ENCODE data around the gene PRKN. TPM values are rescaled to one million over a fixed set of nuclear protein-coding genes. Genes with fewer than 3 reads are reported as not detected.
"Not testable (repeated sequence)": the region's sequence is repeated elsewhere in the genome, so short reads cannot be mapped to it uniquely, and the experiment has no call there.

The PRKN gene
- total RNA-seq, 4 donors from 2014 or later = 4.5 to 12.3 (median 9.0) TPM

DNA sequence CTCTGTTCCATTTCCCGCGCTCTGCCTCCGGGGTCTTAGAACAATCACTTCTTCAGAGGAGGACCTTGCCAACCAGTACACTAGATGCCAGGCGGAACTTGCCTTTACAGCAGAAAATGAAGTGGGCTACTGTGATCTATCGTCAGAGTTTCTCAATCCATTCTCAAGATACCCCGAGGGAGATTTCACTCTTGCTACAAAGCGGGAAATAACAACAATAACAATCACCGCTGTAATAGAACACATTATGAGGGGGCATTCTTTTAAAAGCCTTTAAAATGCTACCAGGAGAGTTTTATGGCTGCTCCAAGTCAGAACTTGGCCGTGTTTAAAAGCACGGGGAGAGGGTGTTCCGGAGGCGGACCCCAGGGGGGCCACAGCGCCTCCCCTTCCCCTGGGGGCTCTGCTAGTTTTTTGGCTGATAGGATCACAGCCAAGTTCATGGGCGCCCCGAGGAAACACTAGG is 836.7 kb downstream of the PRKN start:
- intact Hi-C loops (cut with DNase I; ENCODE audit: low total_unique reads) (no loop called here), in situ Hi-C loops (cut with MboI; ENCODE audit: low pct_ligation_motif_present in 1 of 4, low pct_unique_long_range_greater_than_20kb in 1 of 4, low sequenced_read_pairs in 3 of 4) (no loop called here)
- WGBS, 2 donors (ENCODE audit: low coverage in 1 of 2) = 74 to 83% methylated on average over 14 to 15 of the region's 15 CpGs
- DNase-seq = no peak
- Histone ChIP-seq H3K36me3 (no peaks in the 10 kb centered on the region), H3K4me1 (no peaks in the 10 kb centered on the region), H3K27me3 (no peaks in the 10 kb centered on the region), H3K9me3 (no peaks in the 10 kb centered on the region), H3K27ac (no peak overlapping the region), H3K4me3 (no peak overlapping the region)
- TF ChIP-seq POLR2A (IDR thresholded peaks at IDR 0.05) (no peak), EP300 (IDR thresholded peaks at IDR 0.05; ENCODE audit: low read depth) (no peak), POLR2AphosphoS5 (IDR thresholded peaks at IDR 0.05) (no peak)
- TF ChIP-seq, protein P1, sequence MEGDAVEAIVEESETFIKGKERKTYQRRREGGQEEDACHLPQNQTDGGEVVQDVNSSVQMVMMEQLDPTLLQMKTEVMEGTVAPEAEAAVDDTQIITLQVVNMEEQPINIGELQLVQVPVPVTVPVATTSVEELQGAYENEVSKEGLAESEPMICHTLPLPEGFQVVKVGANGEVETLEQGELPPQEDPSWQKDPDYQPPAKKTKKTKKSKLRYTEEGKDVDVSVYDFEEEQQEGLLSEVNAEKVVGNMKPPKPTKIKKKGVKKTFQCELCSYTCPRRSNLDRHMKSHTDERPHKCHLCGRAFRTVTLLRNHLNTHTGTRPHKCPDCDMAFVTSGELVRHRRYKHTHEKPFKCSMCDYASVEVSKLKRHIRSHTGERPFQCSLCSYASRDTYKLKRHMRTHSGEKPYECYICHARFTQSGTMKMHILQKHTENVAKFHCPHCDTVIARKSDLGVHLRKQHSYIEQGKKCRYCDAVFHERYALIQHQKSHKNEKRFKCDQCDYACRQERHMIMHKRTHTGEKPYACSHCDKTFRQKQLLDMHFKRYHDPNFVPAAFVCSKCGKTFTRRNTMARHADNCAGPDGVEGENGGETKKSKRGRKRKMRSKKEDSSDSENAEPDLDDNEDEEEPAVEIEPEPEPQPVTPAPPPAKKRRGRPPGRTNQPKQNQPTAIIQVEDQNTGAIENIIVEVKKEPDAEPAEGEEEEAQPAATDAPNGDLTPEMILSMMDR (IDR thresholded peaks at IDR 0.05) = no peak

DNA sequence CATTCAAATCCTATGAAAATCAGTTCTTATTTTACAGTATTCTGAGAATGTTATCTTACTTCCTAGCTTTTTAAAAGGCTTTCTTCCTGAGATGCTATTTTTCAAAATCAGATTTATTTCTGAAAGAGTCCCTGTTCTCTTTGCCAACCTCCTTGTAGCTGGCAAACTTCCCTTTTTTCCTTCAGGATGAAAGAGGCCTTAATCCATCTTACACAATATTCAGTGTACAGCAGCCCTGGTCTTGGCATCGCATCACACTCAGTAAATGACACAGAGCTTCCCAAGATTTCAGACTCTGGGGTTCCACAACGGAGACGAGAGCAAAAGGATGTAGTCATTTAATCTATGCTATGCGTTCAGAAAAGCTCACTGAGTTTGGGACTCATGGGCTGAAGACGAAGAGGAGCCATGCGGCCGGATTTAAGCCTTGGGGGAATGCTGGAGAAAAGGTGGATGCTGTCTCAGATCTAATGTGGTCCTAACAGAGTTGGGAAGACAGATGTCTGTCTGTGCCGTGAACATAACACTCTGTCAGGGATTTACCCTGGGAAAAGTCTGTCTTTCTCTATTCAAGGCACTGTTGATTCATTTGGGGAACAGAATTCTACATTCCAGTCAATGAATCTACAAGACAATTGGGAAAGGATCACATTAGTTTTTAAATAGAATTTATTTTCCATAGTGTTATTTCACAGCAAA is 837.3 kb downstream of the PRKN start:
- TF ChIP-seq POLR2A (IDR thresholded peaks at IDR 0.05) = no peak
- no peak for TF ChIP-seq POLR2AphosphoS5 (IDR thresholded peaks at IDR 0.05)
- TF ChIP-seq, protein P1 (IDR thresholded peaks at IDR 0.05) = no peak
- no peak for TF ChIP-seq EP300 (IDR thresholded peaks at IDR 0.05; ENCODE audit: low read depth)
- WGBS, 2 donors (ENCODE audit: low coverage in 1 of 2) = 65 to 71% methylated on average over 8 of the region's 8 CpGs
- no peaks in the 10 kb centered on the region for H3K9me3 ChIP-seq
- H3K4me1 ChIP-seq = no peaks in the 10 kb centered on the region
- no peaks in the 10 kb centered on the region for H3K27me3 ChIP-seq
- in situ Hi-C loops (cut with MboI; ENCODE audit: low pct_ligation_motif_present in 1 of 4, low pct_unique_long_range_greater_than_20kb in 1 of 4, low sequenced_read_pairs in 3 of 4) (no loop called here), intact Hi-C loops (cut with DNase I; ENCODE audit: low total_unique reads) (no loop called here)
- no peak overlapping the region for H3K4me3 ChIP-seq
- no peaks in the 10 kb centered on the region for H3K36me3 ChIP-seq
- H3K27ac ChIP-seq = no peak overlapping the region
- no peak for DNase-seq

DNA sequence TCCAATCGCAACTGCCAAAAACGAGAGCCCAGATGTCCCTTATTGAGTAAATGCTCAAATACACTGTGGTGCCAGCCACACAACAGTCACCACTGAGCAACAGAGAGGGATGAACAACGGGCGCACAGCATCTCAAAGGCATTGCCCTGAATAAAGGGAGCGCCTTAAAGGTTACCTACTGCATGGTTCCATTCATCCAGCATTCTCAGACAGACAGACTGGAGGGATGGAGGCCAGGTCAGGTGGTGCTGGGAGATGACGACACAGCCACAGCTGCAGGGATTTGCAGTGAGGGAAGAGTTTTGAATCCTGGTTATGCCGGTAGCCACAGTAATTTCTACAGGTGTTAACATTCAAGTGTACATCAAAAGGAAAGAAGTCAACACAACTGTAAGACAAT is 838.2 kb downstream of the PRKN start:
- no peaks in the 10 kb centered on the region for H3K9me3 ChIP-seq
- intact Hi-C loops (cut with DNase I; ENCODE audit: low total_unique reads) = no loop called here
- in situ Hi-C loops (cut with MboI; ENCODE audit: low pct_ligation_motif_present in 1 of 4, low pct_unique_long_range_greater_than_20kb in 1 of 4, low sequenced_read_pairs in 3 of 4) = no loop called here
- no peaks in the 10 kb centered on the region for H3K4me1 ChIP-seq
- H3K27me3 ChIP-seq = no peaks in the 10 kb centered on the region
- no peak overlapping the region for H3K4me3 ChIP-seq
- 76 to 92% methylated on average over 2 to 7 of the region's 7 CpGs for WGBS, 2 donors (ENCODE audit: low coverage in 1 of 2)
- TF ChIP-seq, protein P1 (IDR thresholded peaks at IDR 0.05) = no peak
- TF ChIP-seq EP300 (IDR thresholded peaks at IDR 0.05; ENCODE audit: low read depth) (no peak), POLR2AphosphoS5 (IDR thresholded peaks at IDR 0.05) (no peak), POLR2A (IDR thresholded peaks at IDR 0.05) (no peak)
- no peak for DNase-seq
- no peak overlapping the region for H3K27ac ChIP-seq
- no peaks in the 10 kb centered on the region for H3K36me3 ChIP-seq

DNA sequence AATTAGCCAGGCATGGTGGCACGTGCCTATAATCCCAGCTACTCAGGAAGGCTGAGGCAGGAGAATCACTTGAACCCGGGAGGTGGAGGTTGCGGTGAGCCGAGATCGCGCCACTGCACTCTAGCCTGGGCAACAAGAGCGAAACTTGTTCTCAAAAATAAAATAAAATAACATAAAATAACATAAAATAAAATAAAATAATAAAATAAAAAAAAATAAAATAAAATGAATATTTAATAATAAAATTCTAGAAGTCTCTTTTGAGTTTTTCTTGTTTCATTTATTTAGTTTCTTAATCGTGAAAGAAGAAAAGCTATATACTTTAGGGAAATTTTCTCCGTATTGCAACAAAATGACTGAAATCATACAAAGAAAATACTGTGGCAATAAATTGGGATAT is 841.0 kb downstream of the PRKN start:
- 93 to 96% methylated on average over 9 of the region's 9 CpGs for WGBS, 2 donors (ENCODE audit: low coverage in 1 of 2)
- H3K4me1 ChIP-seq; in situ Hi-C loops (cut with MboI; ENCODE audit: low pct_ligation_motif_present in 1 of 4, low pct_unique_long_range_greater_than_20kb in 1 of 4, low sequenced_read_pairs in 3 of 4): not testable (repeated sequence)

DNA sequence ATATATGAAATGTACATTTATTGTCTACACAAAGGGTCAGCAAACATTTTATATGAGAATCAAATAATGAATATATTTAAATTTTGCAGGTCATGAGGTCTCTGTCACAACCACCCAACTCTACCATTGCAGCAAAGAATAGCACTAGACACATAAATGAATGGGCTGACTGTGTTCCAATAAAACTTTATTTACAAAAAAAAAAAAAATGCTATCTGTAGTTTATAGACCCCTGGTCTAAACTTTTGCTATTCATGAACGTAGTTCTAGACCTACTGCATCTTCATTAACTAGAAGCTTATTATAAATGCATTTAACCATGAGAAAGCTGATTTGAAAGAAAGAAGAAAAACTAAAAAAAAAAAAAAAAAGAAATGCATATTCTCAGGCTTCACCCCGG is 842.8 kb downstream of the PRKN start:
- intact Hi-C loops (cut with DNase I; ENCODE audit: low total_unique reads) = no loop called here
- H3K36me3 ChIP-seq = no peaks in the 10 kb centered on the region
- H3K9me3 ChIP-seq = no peaks in the 10 kb centered on the region
- H3K4me1 ChIP-seq = no peaks in the 10 kb centered on the region
- in situ Hi-C loops (cut with MboI; ENCODE audit: low pct_ligation_motif_present in 1 of 4, low pct_unique_long_range_greater_than_20kb in 1 of 4, low sequenced_read_pairs in 3 of 4) = no loop called here
- H3K4me3 ChIP-seq = no peak overlapping the region
- DNase-seq = no peak
- no peak overlapping the region for H3K27ac ChIP-seq
- WGBS, 2 donors (ENCODE audit: low coverage in 1 of 2) = 45 to 93% methylated on average over 2 of the region's 2 CpGs
- TF ChIP-seq POLR2A (IDR thresholded peaks at IDR 0.05) = no peak
- TF ChIP-seq POLR2AphosphoS5 (IDR thresholded peaks at IDR 0.05) = no peak
- no peak for TF ChIP-seq EP300 (IDR thresholded peaks at IDR 0.05; ENCODE audit: low read depth)
- TF ChIP-seq, protein P1 (IDR thresholded peaks at IDR 0.05) = no peak
- no peaks in the 10 kb centered on the region for H3K27me3 ChIP-seq

More for the DNA sequence above, 841.0 kb downstream of the PRKN start:
- H3K4me3 ChIP-seq; intact Hi-C loops (cut with DNase I; ENCODE audit: low total_unique reads); H3K27me3 ChIP-seq; H3K9me3 ChIP-seq; DNase-seq; H3K27ac ChIP-seq; H3K36me3 ChIP-seq: not testable (repeated sequence)
